OCI-LY7 (cell line): Measurements from ENCODE around the gene CCDC8. TPM values are rescaled to one million over a fixed set of nuclear protein-coding genes. Genes with fewer than 3 reads are reported as not detected.

Experiments used
- BruUV-seq: library from RNA; stranded (reverse); fragments of 400-500 nt; replicated peaks from 2 replicates; lab custom pipeline; 2021; lab: Mats Ljungman, UMichigan
- CTCF ChIA-PET: fragments of 300-600 bp; sonication (Branson Sonifier 250); formaldehyde crosslinking; loops from one replicate; lab custom pipeline; 2022; ENCODE audit warnings: antibody characterized with exemption; ENCODE audit not compliant: unreplicated experiment; lab: Charles Lee
- POLR2A ChIA-PET: fragments of 300-600 bp; sonication (Branson Sonifier 250); formaldehyde crosslinking; loops from one replicate; lab custom pipeline; 2022; ENCODE audit warnings: antibody characterized with exemption; lab: Charles Lee
- DNase-seq: peaks from one replicate; pipeline ENCODE4 v3.0.0-alpha.2; 2015; ENCODE audit warnings: low spot score
- H2AFZ ChIP-seq: fragments of 200-600 bp; sonication (generic), shearing (Covaris generic); 2 replicates; pipeline ENCODE4 v1.6.1; 2014; ENCODE audit warnings: mild to moderate bottlenecking, antibody characterized with exemption, low read length, moderate library complexity
- H3K27ac ChIP-seq: fragments of 200-600 bp; sonication (generic); 2 replicates; pipeline ENCODE4 v1.5.1; 2014; ENCODE audit warnings: mixed run types, low read depth, mild to moderate bottlenecking, moderate library complexity, low read length, inconsistent platforms; ENCODE audit not compliant: poor library complexity, severe bottlenecking
- H3K36me3 ChIP-seq: fragments of 200-600 bp; sonication (generic); 2 replicates; pipeline ENCODE4 v1.6.1; 2014; ENCODE audit warnings: mild to moderate bottlenecking, antibody characterized with exemption, low read length, moderate library complexity, mixed read lengths; ENCODE audit not compliant: insufficient read depth
- H3K4me1 ChIP-seq: fragments of 200-600 bp; sonication (generic); 2 replicates; pipeline ENCODE4 v1.5.1; 2014; ENCODE audit warnings: mild to moderate bottlenecking, low read length; ENCODE audit not compliant: insufficient read depth, poor library complexity, severe bottlenecking
- H3K4me2 ChIP-seq: fragments of 200-600 bp; sonication (generic); 2 replicates; pipeline ENCODE4 v1.6.1; 2014; ENCODE audit warnings: mild to moderate bottlenecking, low read length
- H3K4me3 ChIP-seq: fragments of 200-600 bp; sonication (generic); 2 replicates; pipeline ENCODE4 v1.5.1; 2014; ENCODE audit warnings: mild to moderate bottlenecking, low read depth, low read length; ENCODE audit not compliant: poor library complexity, severe bottlenecking
- H3K79me2 ChIP-seq: fragments of 200-600 bp; sonication (generic); 2 replicates; pipeline ENCODE4 v1.6.1; 2016; ENCODE audit warnings: low read depth, mild to moderate bottlenecking, low read length, moderate library complexity, mixed read lengths; ENCODE audit not compliant: insufficient read depth
- H3K9me2 ChIP-seq: fragments of 200-600 bp; sonication (generic); 2 replicates; pipeline ENCODE4 v1.6.1; 2016; ENCODE audit warnings: mild to moderate bottlenecking, low read length, mixed read lengths; ENCODE audit not compliant: insufficient read depth
- H3K9me3 ChIP-seq: fragments of 200-600 bp; sonication (generic); 2 replicates; pipeline ENCODE4 v1.6.1; 2014; ENCODE audit warnings: mild to moderate bottlenecking, mixed run types, low read length, mixed read lengths
- H4K20me1 ChIP-seq: fragments of 200-600 bp; sonication (generic); 2 replicates; pipeline ENCODE4 v1.6.1; 2014; ENCODE audit warnings: mild to moderate bottlenecking, antibody characterized with exemption, low read length, moderate library complexity, mixed read lengths; ENCODE audit not compliant: insufficient read depth
- CTCF ChIP-seq: fragments of 200-600 bp; sonication (generic); conservative IDR thresholded peaks from 2 replicates; pipeline ENCODE4 v1.5.1; 2014; ENCODE audit warnings: mild to moderate bottlenecking, antibody characterized with exemption, low read length, moderate library complexity, mixed read lengths
- EZH2phosphoT487 ChIP-seq: fragments of 200-600 bp; sonication (generic); IDR thresholded peaks from 2 replicates; pipeline ENCODE4 v1.6.1; 2018; ENCODE audit warnings: low read depth, borderline replicate concordance, mild to moderate bottlenecking, mixed run types, antibody characterized with exemption, low read length, moderate library complexity, mixed read lengths
- intact Hi-C: fragments of 100-400 bp; cut with micrococcal nuclease; formaldehyde crosslinking; loops from one replicate; pipeline ENCODE4 v1.10.0; 2022; ENCODE audit not compliant: unreplicated experiment
- total RNA-seq, 2 experiments: library from RNA; depleted of rRNA in 1 of 2; stranded (reverse); fragments of >200 nt in 1 of 2; shearing (Covaris generic) in 1 of 2; gene quantifications; 2 replicates each; pipeline ENCODE4 v1.2.3, GENCODE V29; 2014 to 2022

CCDC8 gene
- total RNA-seq, 2 experiments from 2014 or later = 0.09 to 0.10 TPM

GRCh38 chr19:46407856-46408663 lies 5.3 kb downstream of the CCDC8 start:
- H2AFZ ChIP-seq = peak overlapping the region; percentile 56; the same call in 1 of the 2 replicates
- intact Hi-C loops = no loop called here
- no peak overlapping the region for H3K27ac ChIP-seq
- no peaks in the 10 kb centered on the region for H3K9me3 ChIP-seq
- no peak for TF ChIP-seq EZH2phosphoT487
- TF ChIP-seq CTCF = no peak
- peak overlapping the region; percentile 1 for H3K4me3 ChIP-seq
- DNase-seq = no peak
- ChIA-PET CTCF (no interaction called here), POLR2A (no interaction called here)
- no peaks in the 10 kb centered on the region for H3K79me2 ChIP-seq
- peaks cover 49% of the 10 kb centered on the region for H3K4me1 ChIP-seq
- no peaks in the 10 kb centered on the region for H4K20me1 ChIP-seq
- H3K9me2 ChIP-seq = no peaks in the 10 kb centered on the region
- no peaks in the 10 kb centered on the region for H3K36me3 ChIP-seq
- BruUV-seq = no TSS peak
- peak overlapping the region; percentile 33 for H3K4me2 ChIP-seq

GRCh38 chr19:46406976-46407375 lies 6.4 kb downstream of the CCDC8 start:
- H3K27ac ChIP-seq = no peak overlapping the region
- DNase-seq = no peak
- H3K4me3 ChIP-seq = no peak overlapping the region
- H4K20me1 ChIP-seq = no peaks in the 10 kb centered on the region
- ChIA-PET POLR2A (no interaction called here), CTCF (interaction anchor here (0.5 kb wide), 1 partner anchor 29 kb away, joined by 3 read pairs; no protein-coding TSS in a partner anchor)
- BruUV-seq = no TSS peak
- peaks cover 56% of the 10 kb centered on the region for H3K4me1 ChIP-seq
- no peaks in the 10 kb centered on the region for H3K9me3 ChIP-seq
- no peaks in the 10 kb centered on the region for H3K9me2 ChIP-seq
- H2AFZ ChIP-seq = peak overlapping the region; percentile 28; the same call in 1 of the 2 replicates
- no peaks in the 10 kb centered on the region for H3K79me2 ChIP-seq
- no peak for TF ChIP-seq EZH2phosphoT487
- no peak for TF ChIP-seq CTCF
- peak overlapping the region; percentile 30; the same call in 1 of the 2 replicates for H3K4me2 ChIP-seq
- intact Hi-C loops = no loop called here
- H3K36me3 ChIP-seq = no peaks in the 10 kb centered on the region
